GM06990 (cell line): Measurements from ENCODE around the gene FBLN2.

Experiments used
- DNase-seq: peaks from one replicate; pipeline ENCODE4 v3.0.0-alpha.2; 2011; ENCODE audit not compliant: insufficient read length; ENCODE audit errors: extremely low read depth
- H3K27me3 ChIP-seq: replicated peaks from 2 replicates; pipeline ENCODE4 v1.6.0; 2011; ENCODE audit warnings: low read length; ENCODE audit not compliant: control insufficient read depth, insufficient read depth
- H3K36me3 ChIP-seq: 2 replicates; pipeline ENCODE4 v1.5.1; 2011; ENCODE audit warnings: low read length; ENCODE audit not compliant: control insufficient read depth, insufficient read depth
- H3K4me3 ChIP-seq: replicated peaks from 2 replicates; pipeline ENCODE4 v1.5.1; 2011; ENCODE audit warnings: low read depth, mild to moderate bottlenecking, control low read depth, low read length
- CTCF ChIP-seq: IDR thresholded peaks from 2 replicates; pipeline ENCODE4 v1.5.1; 2011; ENCODE audit warnings: low read length, control low read depth, mild to moderate bottlenecking, inconsistent platforms; ENCODE audit not compliant: insufficient read depth, poor library complexity, severe bottlenecking

Gene FBLN2

GRCh38 chr3:13618836-13619235 lies 69.9 kb downstream of the FBLN2 start:
- no peak for DNase-seq
- H3K36me3 ChIP-seq, result no peaks in the 10 kb centered on the region
- no peak for TF ChIP-seq CTCF
- no peaks in the 10 kb centered on the region; the same call in 1 of the 2 replicates for H3K27me3 ChIP-seq
- H3K4me3 ChIP-seq, result no peak overlapping the region

GRCh38 chr3:13619661-13620230 lies 70.8 kb downstream of the FBLN2 start:
- no peak for DNase-seq
- Histone ChIP-seq H3K4me3 (no peak overlapping the region), H3K36me3 (no peaks in the 10 kb centered on the region), H3K27me3 (no peaks in the 10 kb centered on the region; the same call in 1 of the 2 replicates)
- no peak for TF ChIP-seq CTCF

GRCh38 chr3:13620281-13620680 lies 71.4 kb downstream of the FBLN2 start:
- Histone ChIP-seq H3K27me3 (no peaks in the 10 kb centered on the region; the same call in 1 of the 2 replicates), H3K4me3 (no peak overlapping the region), H3K36me3 (no peaks in the 10 kb centered on the region)
- TF ChIP-seq CTCF, result no peak
- DNase-seq, result no peak

GRCh38 chr3:13620776-13621365 lies 71.9 kb downstream of the FBLN2 start:
- Histone ChIP-seq H3K4me3 (no peak overlapping the region), H3K36me3 (no peaks in the 10 kb centered on the region), H3K27me3 (no peaks in the 10 kb centered on the region; the same call in 1 of the 2 replicates)
- no peak for DNase-seq
- TF ChIP-seq CTCF, result no peak

- no peaks in the 10 kb centered on the region; the same call in 1 of the 2 replicates for H3K27me3 ChIP-seq
- H3K4me3 ChIP-seq, result no peak overlapping the region
- no peaks in the 10 kb centered on the region for H3K36me3 ChIP-seq
- no peak for TF ChIP-seq CTCF
- DNase-seq, result no peak
Observed at GRCh38 chr3:13621381-13622221, 72.7 kb downstream of the FBLN2 start.
